CD4-positive, alpha-beta T cell (primary cell): ENCODE results near the gene DUSP10. TPM values are rescaled to one million over a fixed set of nuclear protein-coding genes. Genes with fewer than 3 reads are reported as not detected.

Source experiments
- ATAC-seq: fragments of 200-7000 bp; cut with Tn5 transposase; one replicate; pipeline ENCODE4 v1.10.0; 2022; ENCODE audit warnings: mild to moderate bottlenecking; ENCODE audit not compliant: poor library complexity
- CTCF ChIA-PET: fragments of 350-600 bp; sonication (Branson Sonifier 250); formaldehyde crosslinking; loops from one replicate; lab custom pipeline; 2021; ENCODE audit warnings: antibody characterized with exemption, inconsistent platforms; lab: Charles Lee
- POLR2A ChIA-PET: fragments of 350-600 bp; sonication (Branson Sonifier 250); formaldehyde crosslinking; loops from one replicate; lab custom pipeline; 2021; ENCODE audit warnings: antibody characterized with exemption, inconsistent platforms; lab: Charles Lee
- DNase-seq, 14 experiments: peaks; one replicate each; pipeline ENCODE4 v3.0.0-alpha.2; 2013 to 2020; ENCODE audit warnings: mixed read lengths in 2 of 14
- H3K27ac ChIP-seq, 2 donors: one replicate each; pipeline versions ENCODE4 v1.5.1 to v1.7.0; 2013; ENCODE audit warnings: low read length in 2 of 2, low read depth in 1 of 2, mild to moderate bottlenecking in 1 of 2
- H3K27me3 ChIP-seq, 2 experiments: 1 replicate in 1 of 2; 2 replicates in 1 of 2; pipeline versions ENCODE4 v1.6.1 to v1.7.0; 2013; ENCODE audit warnings: low read length in 2 of 2, control low read depth in 1 of 2, mild to moderate bottlenecking in 1 of 2, moderate library complexity in 1 of 2; ENCODE audit not compliant: insufficient read depth in 2 of 2, control insufficient read depth in 1 of 2
- H3K36me3 ChIP-seq: one replicate; pipeline ENCODE4 v1.6.1; 2013; ENCODE audit warnings: low read length, control low read depth; ENCODE audit not compliant: insufficient read depth
- H3K4me1 ChIP-seq: one replicate; pipeline ENCODE4 v1.6.1; 2013; ENCODE audit warnings: low read length, control low read depth; ENCODE audit not compliant: insufficient read depth
- H3K4me3 ChIP-seq: one replicate; pipeline ENCODE4 v1.5.1; 2013; ENCODE audit warnings: mild to moderate bottlenecking, low read length, moderate library complexity
- H3K9me3 ChIP-seq, 2 experiments: 1 replicate in 1 of 2; 2 replicates in 1 of 2; pipeline versions ENCODE4 v1.6.1 to v1.7.0; 2013; ENCODE audit warnings: low read length in 2 of 2, mild to moderate bottlenecking in 2 of 2, control low read depth in 1 of 2, moderate library complexity in 1 of 2; ENCODE audit not compliant: control insufficient read depth in 1 of 2, insufficient read depth in 1 of 2
- H3K27ac Mint-ChIP-seq: one replicate; pipeline ENCODE4 v1.8.0; 2020; ENCODE audit warnings: mixed read lengths
- H3K27me3 Mint-ChIP-seq: one replicate; pipeline ENCODE4 v1.8.0; 2021; ENCODE audit warnings: mixed read lengths
- H3K36me3 Mint-ChIP-seq: one replicate; pipeline ENCODE4 v1.8.0; 2021; ENCODE audit warnings: low read depth, mixed read lengths
- H3K4me1 Mint-ChIP-seq: one replicate; pipeline ENCODE4 v1.8.0; 2021; ENCODE audit warnings: low read depth, mixed read lengths
- H3K4me3 Mint-ChIP-seq: one replicate; pipeline ENCODE4 v1.8.0; 2020; ENCODE audit warnings: mild to moderate bottlenecking, mixed read lengths
- H3K9me3 Mint-ChIP-seq: one replicate; pipeline ENCODE4 v1.8.0; 2020; ENCODE audit warnings: mixed read lengths
- CTCF ChIP-seq: fragments of 200-600 bp; IDR thresholded peaks from one replicate; pipeline ENCODE4 v1.8.0; 2022; ENCODE audit warnings: antibody characterized with exemption, mild to moderate bottlenecking
- intact Hi-C, 2 experiments: fragments of 100-400 bp; cut with DNase I in 1 of 2; cut with micrococcal nuclease in 1 of 2; formaldehyde crosslinking; loops; one replicate each; pipeline versions ENCODE4 v1.15.1 to v1.9.0; 2023 to 2025; cut with DNase I, micrococcal nuclease
- total RNA-seq, 174 experiments: library from RNA in 2 of 174; stranded (reverse) in 2 of 174; gene quantifications; one replicate each; pipeline ENCODE4 v1.2.3 and lab custom pipeline; 2021 to 2026

The DUSP10 gene
- total RNA-seq, 2 experiments from 2014 or later, result 66.9 to 70.9 TPM

DNA sequence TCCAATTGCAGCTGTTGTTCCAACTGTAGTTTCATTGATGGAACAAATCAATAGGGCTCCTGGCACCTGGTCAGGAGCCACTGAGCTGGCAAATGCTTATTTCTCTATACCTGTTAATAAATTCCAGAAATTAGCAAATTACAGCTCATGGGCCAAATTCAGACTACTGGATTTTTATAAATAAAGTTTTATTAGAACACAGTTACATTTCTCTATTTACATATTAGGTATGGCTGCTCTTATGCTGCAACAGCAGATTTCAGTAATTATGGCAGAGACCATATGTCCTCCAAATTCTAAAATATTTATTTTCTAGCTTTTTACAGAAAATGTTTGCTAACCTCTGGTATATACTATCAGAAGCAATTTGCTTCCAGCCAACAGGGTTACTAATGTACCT is 47.8 kb downstream of the DUSP10 start:
- POLR2A ChIA-PET, result interaction anchor here (1.0 to 1.1 kb wide), 2 partner anchors 47 to 48 kb away, joined by 3 read pairs; partner anchors contain the start of gene DUSP10
- peaks cover 8% of the 10 kb centered on the region for H3K4me1 Mint-ChIP-seq
- no peaks in the 10 kb centered on the region for H3K27me3 Mint-ChIP-seq
- Histone ChIP-seq H3K27ac (no peak overlapping the region), H3K4me3 (no peak overlapping the region), H3K36me3 (no peaks in the 10 kb centered on the region), H3K9me3 (peaks cover 0 to 7% of the 10 kb centered on the region in 2 experiments), H3K27me3 (no peaks in the 10 kb centered on the region), H3K4me1 (peaks cover 4% of the 10 kb centered on the region)
- TF ChIP-seq CTCF, result no peak
- H3K36me3 Mint-ChIP-seq, result no peaks in the 10 kb centered on the region
- DNase-seq (no peak), ATAC-seq (no peak)
- intact Hi-C loops, result loop anchor here in 1 of 2 experiments (5.0 kb wide), 1 partner anchor 48 kb away; the partner anchor contains the start of gene DUSP10
- CTCF ChIA-PET, result no interaction called here
- no peak overlapping the region for H3K27ac Mint-ChIP-seq
- no peak overlapping the region for H3K4me3 Mint-ChIP-seq
- peaks cover 2% of the 10 kb centered on the region for H3K9me3 Mint-ChIP-seq

DNA sequence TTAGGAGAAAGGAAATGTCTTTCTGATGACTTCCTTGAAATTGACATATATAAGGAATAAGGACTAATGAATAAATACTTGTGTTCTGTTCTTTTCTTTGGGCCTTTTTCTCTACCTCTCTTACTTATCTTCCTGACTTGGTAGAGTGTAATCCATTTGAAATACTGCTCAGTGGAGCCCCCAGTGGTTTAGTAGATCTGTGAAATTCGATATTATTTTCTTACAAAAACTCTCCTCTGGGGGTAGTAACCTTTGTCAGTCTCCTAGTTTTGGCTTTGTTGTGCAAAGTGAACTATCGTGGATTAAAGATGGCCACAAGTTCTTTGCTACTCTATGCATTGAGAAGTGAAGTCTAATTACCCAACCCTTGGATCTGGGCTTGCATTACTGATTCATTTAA is 48.8 kb downstream of the DUSP10 start:
- ATAC-seq, result peak; percentile 48

DNA sequence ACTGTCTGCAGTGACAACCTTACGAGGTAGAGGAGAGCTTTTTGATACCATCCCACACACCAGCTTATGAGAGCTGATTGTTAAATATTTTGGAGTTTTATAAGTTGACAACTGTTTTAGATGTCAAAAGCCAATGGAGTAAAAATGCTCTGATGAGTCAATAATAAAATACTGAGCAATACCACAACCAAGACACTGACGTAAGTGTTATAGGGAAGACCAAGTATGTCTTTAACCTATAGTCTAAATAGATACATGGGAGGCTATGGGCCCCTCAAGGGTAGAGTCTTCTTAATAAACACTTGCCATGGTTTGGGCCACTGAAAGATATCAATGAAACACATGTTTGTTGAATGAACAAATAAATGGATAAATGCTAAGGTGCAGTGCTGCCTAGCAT is 49.2 kb downstream of the DUSP10 start:
- ChIA-PET POLR2A (interaction anchor here (1.3 kb wide), 1 partner anchor 50 kb away, joined by 3 read pairs; the partner anchor contains the start of gene DUSP10), CTCF (no interaction called here)
- intact Hi-C loops, result loop anchor here in 1 of 2 experiments (5.0 kb wide), 1 partner anchor 50 kb away; the partner anchor contains the start of gene DUSP10
- no peak for TF ChIP-seq CTCF
- ATAC-seq, result no peak
- Mint-ChIP-seq H3K4me3 (no peak overlapping the region), H3K4me1 (peaks cover 3% of the 10 kb centered on the region), H3K9me3 (peaks cover 2% of the 10 kb centered on the region), H3K27ac (no peak overlapping the region), H3K36me3 (no peaks in the 10 kb centered on the region), H3K27me3 (no peaks in the 10 kb centered on the region)
- no peak for DNase-seq
- H3K4me1 ChIP-seq, result peaks cover 2% of the 10 kb centered on the region
- H3K36me3 ChIP-seq, result no peaks in the 10 kb centered on the region
- H3K27me3 ChIP-seq, result no peaks in the 10 kb centered on the region
- H3K4me3 ChIP-seq, result no peak overlapping the region
- H3K27ac ChIP-seq, result no peak overlapping the region
- peaks cover 0 to 7% of the 10 kb centered on the region in 2 experiments for H3K9me3 ChIP-seq

More for the DNA sequence above, 48.8 kb downstream of the DUSP10 start:
- Histone ChIP-seq H3K4me1 (peaks cover 3% of the 10 kb centered on the region), H3K36me3 (no peaks in the 10 kb centered on the region), H3K4me3 (no peak overlapping the region), H3K9me3 (peaks cover 0 to 7% of the 10 kb centered on the region in 2 experiments), H3K27me3 (no peaks in the 10 kb centered on the region), H3K27ac (no peak overlapping the region)
- POLR2A ChIA-PET, result interaction anchor here (1.1 to 1.3 kb wide), 2 partner anchors 48 to 49 kb away, joined by 3 read pairs; partner anchors contain the start of gene DUSP10
- DNase-seq, result no peak
- Mint-ChIP-seq H3K4me1 (peaks cover 3% of the 10 kb centered on the region), H3K4me3 (no peak overlapping the region), H3K27ac (no peak overlapping the region), H3K9me3 (peaks cover 2% of the 10 kb centered on the region), H3K27me3 (no peaks in the 10 kb centered on the region), H3K36me3 (no peaks in the 10 kb centered on the region)
- intact Hi-C loops, result loop anchor here in 1 of 2 experiments (5.0 kb wide), 1 partner anchor 49 kb away; the partner anchor contains the start of gene DUSP10
- CTCF ChIA-PET, result no interaction called here
- TF ChIP-seq CTCF, result no peak
